ENCODE measurements around the gene PYY. TPM values are rescaled to one million over a fixed set of nuclear protein-coding genes. Genes with fewer than 3 reads are reported as not detected.

The PYY gene
- total RNA-seq, 1 experiment from 2014 or later: 2.0 TPM

DNA sequence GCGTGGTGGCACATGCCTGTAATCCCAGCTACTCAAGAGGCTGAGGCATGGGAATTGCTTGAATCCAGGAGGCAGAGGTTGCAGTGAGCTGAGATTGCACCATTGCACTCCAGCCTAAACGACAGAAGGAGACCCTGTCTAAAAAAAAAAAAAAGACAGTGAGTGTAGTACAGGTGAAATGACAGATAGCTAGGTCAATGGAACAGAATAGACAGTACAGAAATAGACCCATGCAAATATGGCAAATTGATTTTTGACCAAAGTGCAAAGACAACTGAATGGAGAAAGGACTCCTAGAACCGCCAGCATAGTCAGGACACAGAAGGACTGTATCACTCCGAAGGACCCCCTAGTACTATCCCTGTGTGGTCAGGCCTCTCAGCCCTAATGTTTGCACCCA is 16.6 kb upstream of the PYY start:
- no peak overlapping the region for H2BK12ac ChIP-seq (ENCODE audit: insufficient read length, low read depth, low read length)
- no peak overlapping the region for H2BK15ac ChIP-seq (ENCODE audit: low read depth, low read length)
- no peak overlapping the region for H4K8ac ChIP-seq (replicated peaks; ENCODE audit: insufficient read length, low read depth, low read length)
- H2BK20ac ChIP-seq (ENCODE audit: low read depth, low read length, poor library complexity, severe bottlenecking): no peak overlapping the region
- no peak overlapping the region for H3K4ac ChIP-seq (ENCODE audit: low read depth, low read length)
- Mint-ChIP-seq H3K27me3 (ENCODE audit: low read depth) (peaks cover 19% of the 10 kb centered on the region), H3K9me3 (no peaks in the 10 kb centered on the region), H3K4me1 (no peaks in the 10 kb centered on the region), H3K27ac (no peak overlapping the region), H3K36me3 (ENCODE audit: insufficient read depth in 1 of 3, low read depth in 3 of 3) (no peaks in the 10 kb centered on the region), H3K4me3 (no peak overlapping the region)
- no peak overlapping the region for H3K56ac ChIP-seq (ENCODE audit: insufficient read length, low read depth, low read length)
- no peak overlapping the region for H2BK5ac ChIP-seq (ENCODE audit: insufficient read length, low read length)
- H3K79me2 ChIP-seq (ENCODE audit: insufficient read depth, low read length): no peaks in the 10 kb centered on the region
- no peak overlapping the region for H3K4me2 ChIP-seq (ENCODE audit: insufficient read depth, insufficient read length, low read length)
- H4K20me1 ChIP-seq (ENCODE audit: control insufficient read depth, insufficient read depth, insufficient read length): no peaks in the 10 kb centered on the region
- no peak overlapping the region for H4K91ac ChIP-seq (ENCODE audit: insufficient read length, low read depth, low read length)
- H3K18ac ChIP-seq (ENCODE audit: insufficient read length, low read depth, low read length): no peak overlapping the region
- H3K4me1 ChIP-seq (ENCODE audit: insufficient read depth, low read length): no peaks in the 10 kb centered on the region
- no peaks in the 10 kb centered on the region for H3K27me3 ChIP-seq (ENCODE audit: insufficient read depth, low read length)
- H2AFZ ChIP-seq (ENCODE audit: low read length): no peak overlapping the region
- H2AK5ac ChIP-seq (ENCODE audit: insufficient read length, low read length): no peak overlapping the region
- DNase-seq: no peak
- WGBS (ENCODE audit: extremely low coverage, insufficient read length, low lambda C conversion rate): no CpG with 5 or more reads among the region's 4 CpGs
- no peaks in the 10 kb centered on the region for H3K79me1 ChIP-seq (ENCODE audit: insufficient read depth, low read depth, low read length, poor library complexity, severe bottlenecking)
- H3K14ac ChIP-seq (ENCODE audit: insufficient read depth, low read length): no peak overlapping the region
- TF ChIP-seq, protein P1, sequence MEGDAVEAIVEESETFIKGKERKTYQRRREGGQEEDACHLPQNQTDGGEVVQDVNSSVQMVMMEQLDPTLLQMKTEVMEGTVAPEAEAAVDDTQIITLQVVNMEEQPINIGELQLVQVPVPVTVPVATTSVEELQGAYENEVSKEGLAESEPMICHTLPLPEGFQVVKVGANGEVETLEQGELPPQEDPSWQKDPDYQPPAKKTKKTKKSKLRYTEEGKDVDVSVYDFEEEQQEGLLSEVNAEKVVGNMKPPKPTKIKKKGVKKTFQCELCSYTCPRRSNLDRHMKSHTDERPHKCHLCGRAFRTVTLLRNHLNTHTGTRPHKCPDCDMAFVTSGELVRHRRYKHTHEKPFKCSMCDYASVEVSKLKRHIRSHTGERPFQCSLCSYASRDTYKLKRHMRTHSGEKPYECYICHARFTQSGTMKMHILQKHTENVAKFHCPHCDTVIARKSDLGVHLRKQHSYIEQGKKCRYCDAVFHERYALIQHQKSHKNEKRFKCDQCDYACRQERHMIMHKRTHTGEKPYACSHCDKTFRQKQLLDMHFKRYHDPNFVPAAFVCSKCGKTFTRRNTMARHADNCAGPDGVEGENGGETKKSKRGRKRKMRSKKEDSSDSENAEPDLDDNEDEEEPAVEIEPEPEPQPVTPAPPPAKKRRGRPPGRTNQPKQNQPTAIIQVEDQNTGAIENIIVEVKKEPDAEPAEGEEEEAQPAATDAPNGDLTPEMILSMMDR (conservative IDR thresholded peaks at IDR 0.05): no peak
- no peak overlapping the region for H3T11ph ChIP-seq (ENCODE audit: low read length)
- no peak overlapping the region for H3K9ac ChIP-seq (ENCODE audit: extremely low read depth, insufficient read length, low read length)
- no peak overlapping the region for H4K5ac ChIP-seq (ENCODE audit: insufficient read length, low read depth, low read length)
- no peaks in the 10 kb centered on the region for H3K23me2 ChIP-seq (ENCODE audit: insufficient read length, low read depth, low read length, poor library complexity, severe bottlenecking)
- H3K23ac ChIP-seq (ENCODE audit: insufficient read length, low read depth, low read length): no peak overlapping the region
- no peak overlapping the region for H2BK120ac ChIP-seq (ENCODE audit: low read depth, low read length, poor library complexity, severe bottlenecking)
- no peaks in the 10 kb centered on the region for H3K9me3 ChIP-seq (ENCODE audit: control insufficient read depth, low read depth, low read length)
- no peak overlapping the region for H3K27ac ChIP-seq (ENCODE audit: insufficient read length, low read depth, low read length)

All from H9 (cell line).